ENCODE data around the gene ABL2.
"Not testable (repeated sequence)": the region's sequence is repeated elsewhere in the genome, so short reads cannot be mapped to it uniquely, and the experiment has no call there.

Gene ABL2

GRCh38 chr1:179229214-179230140 is at the start of gene ABL2:
Gene ABL2 (minus strand): TSS chr1:179229677. CDS start chr1:179229397, 280 bp downstream.
- DNase-seq: peak; percentile 43

GRCh38 chr1:179278920-179279319 is 49.4 kb upstream of the ABL2 start:
- no peak for DNase-seq

GRCh38 chr1:179274424-179274823 is 44.9 kb upstream of the ABL2 start:
- not testable (repeated sequence) for DNase-seq

- no peak for DNase-seq
Measured at GRCh38 chr1:179269071-179269470, 39.6 kb upstream of the ABL2 start.

- no peak for DNase-seq
Measured at GRCh38 chr1:179264507-179264906, 35.0 kb upstream of the ABL2 start.

GRCh38 chr1:179263121-179263520 is 33.6 kb upstream of the ABL2 start:
- DNase-seq: no peak

GRCh38 chr1:179262183-179262582 is 32.7 kb upstream of the ABL2 start:
- DNase-seq: no peak

GRCh38 chr1:179253286-179253972 is 24.0 kb upstream of the ABL2 start:
- no peak for DNase-seq

- DNase-seq: no peak
Measured at GRCh38 chr1:179252606-179253005, 23.1 kb upstream of the ABL2 start.

GRCh38 chr1:179251675-179252074 is 22.2 kb upstream of the ABL2 start:
- no peak for DNase-seq

GRCh38 chr1:179247923-179248322 is 18.4 kb upstream of the ABL2 start:
- DNase-seq: no peak

GRCh38 chr1:179245426-179245825 is 15.9 kb upstream of the ABL2 start:
- DNase-seq: not testable (repeated sequence)

- no peak for DNase-seq
Measured at GRCh38 chr1:179241530-179242097, 12.1 kb upstream of the ABL2 start.

GRCh38 chr1:179237222-179237621 is 7.7 kb upstream of the ABL2 start:
- no peak for DNase-seq

GRCh38 chr1:179234863-179235262 is 5.4 kb upstream of the ABL2 start:
- no peak for DNase-seq

- no peak for DNase-seq
Measured at GRCh38 chr1:179231923-179232322, 2.4 kb upstream of the ABL2 start.

GRCh38 chr1:179230721-179231120 is 1.2 kb upstream of the ABL2 start:
- DNase-seq: no peak

- no peak for DNase-seq
Measured at GRCh38 chr1:179230251-179230650, 774 bp upstream of the ABL2 start.

GRCh38 chr1:179228783-179229213 is 679 bp downstream of the ABL2 start:
- no peak for DNase-seq

- DNase-seq: no peak
Measured at GRCh38 chr1:179226738-179227137, 2.7 kb downstream of the ABL2 start.

GRCh38 chr1:179224466-179224865 is 5.0 kb downstream of the ABL2 start:
- DNase-seq: not testable (repeated sequence)

- not testable (repeated sequence) for DNase-seq
Measured at GRCh38 chr1:179221121-179221520, 8.4 kb downstream of the ABL2 start.

GRCh38 chr1:179217943-179218507 is 11.5 kb downstream of the ABL2 start:
- DNase-seq: no peak

All from activated CD4-positive, alpha-beta T cell treated with anti-CD3 and anti-CD28 coated beads for 1 hour (primary cell).